SK-N-SH (cell line): ENCODE results near the gene FAT1. TPM values are rescaled to one million over a fixed set of nuclear protein-coding genes. Genes with fewer than 3 reads are reported as not detected.

Source experiments
- CTCF ChIA-PET: fragments of 300-600, 350-600 bp; formaldehyde crosslinking; extraction: SDS; loops from one replicate; lab custom pipeline; 2021; lab: Yijun Ruan, JAX
- POLR2A ChIA-PET: fragments of 350-600 bp; sonication (Branson Sonifier 250); formaldehyde crosslinking; extraction: SDS; loops from one replicate; lab custom pipeline; 2020; ENCODE audit warnings: antibody characterized with exemption, inconsistent platforms; lab: Yijun Ruan, JAX
- DNase-seq: peaks from one replicate; pipeline ENCODE4 v3.0.0; 2012
- H2AFZ ChIP-seq: fragments of 200-600 bp; sonication (generic); 2 replicates; pipeline ENCODE4 v1.8.1; 2016; ENCODE audit warnings: antibody characterized with exemption, mild to moderate bottlenecking, low read depth
- H3F3A ChIP-seq: fragments of 200-600 bp; sonication (generic); replicated peaks from 2 replicates; pipeline ENCODE3; 2016; ENCODE audit warnings: antibody characterized with exemption, mild to moderate bottlenecking; ENCODE audit not compliant: insufficient read depth
- H3K27ac ChIP-seq, 2 experiments: fragments of 200-500 bp in 1 of 2; fragments of 200-600 bp in 1 of 2; sonication (Bioruptor generic) in 1 of 2; sonication (generic), shearing (Covaris generic) in 1 of 2; 2 replicates each; pipeline versions ENCODE4 v1.5.1 to v1.6.1; 2014 to 2016; ENCODE audit warnings: low read depth in 2 of 2, inconsistent platforms in 1 of 2, low read length in 1 of 2, mild to moderate bottlenecking in 1 of 2, mixed read lengths in 1 of 2
- H3K27me3 ChIP-seq: fragments of 200-600 bp; sonication (generic), shearing (Covaris generic); 2 replicates; pipeline ENCODE4 v1.6.1; 2016; ENCODE audit warnings: mixed run types; ENCODE audit not compliant: insufficient read depth
- H3K36me3 ChIP-seq, 2 experiments: fragments of 200-500 bp in 1 of 2; fragments of 200-600 bp in 1 of 2; sonication (Bioruptor generic) in 1 of 2; sonication (generic) in 1 of 2; replicated peaks in 1 of 2; 2 replicates each; pipeline versions ENCODE3 to v1.5.1; 2014 to 2016; ENCODE audit warnings: low read length in 1 of 2, mild to moderate bottlenecking in 1 of 2; ENCODE audit not compliant: insufficient read depth in 2 of 2, control insufficient read depth in 1 of 2
- H3K4me1 ChIP-seq, 2 experiments: fragments of 200-500 bp in 1 of 2; fragments of 200-600 bp in 1 of 2; sonication (Bioruptor generic) in 1 of 2; sonication (generic), shearing (Covaris generic) in 1 of 2; 2 replicates each; pipeline versions ENCODE4 v1.5.1 to v1.6.1; 2014 to 2016; ENCODE audit warnings: low read depth in 1 of 2, low read length in 1 of 2, mixed run types in 1 of 2; ENCODE audit not compliant: insufficient read depth in 2 of 2, control insufficient read depth in 1 of 2
- H3K4me2 ChIP-seq: fragments of 200-600 bp; sonication (generic), shearing (Covaris generic); 2 replicates; pipeline ENCODE4 v1.6.1; 2017; ENCODE audit warnings: mixed run types
- H3K4me3 ChIP-seq, 2 experiments: fragments of 200-500 bp in 1 of 2; fragments of 200-600 bp in 1 of 2; sonication (Bioruptor generic) in 1 of 2; sonication (generic), shearing (Covaris generic) in 1 of 2; 2 replicates each; pipeline versions ENCODE4 v1.5.1 to v1.8.1; 2014 to 2016; ENCODE audit warnings: low read depth in 2 of 2, inconsistent platforms in 1 of 2, low read length in 1 of 2, mild to moderate bottlenecking in 1 of 2, mixed read lengths in 1 of 2, moderate library complexity in 1 of 2
- H3K79me2 ChIP-seq: fragments of 200-600 bp; sonication (generic); 2 replicates; pipeline ENCODE4 v1.8.1; 2017; ENCODE audit warnings: mild to moderate bottlenecking; ENCODE audit not compliant: insufficient read depth
- H3K9ac ChIP-seq: fragments of 200-600 bp; sonication (generic); 2 replicates; pipeline ENCODE4 v1.6.1; 2017; ENCODE audit warnings: mixed run types
- H3K9me2 ChIP-seq: fragments of 200-600 bp; sonication (generic); 2 replicates; pipeline ENCODE4 v1.6.1; 2017; ENCODE audit warnings: mixed run types
- H3K9me3 ChIP-seq: fragments of 200-600 bp; sonication (generic); 2 replicates; pipeline ENCODE4 v1.6.1; 2017; ENCODE audit warnings: mixed run types, mild to moderate bottlenecking, moderate library complexity
- H4K20me1 ChIP-seq: fragments of 200-600 bp; sonication (generic); 2 replicates; pipeline ENCODE4 v1.6.1; 2017; ENCODE audit warnings: mild to moderate bottlenecking, mixed run types; ENCODE audit not compliant: insufficient read depth
- EP300 ChIP-seq, 2 experiments: IDR thresholded peaks; 2 replicates each; pipeline versions ENCODE4 v1.4.0 to v1.6.1; 2012; ENCODE audit warnings: borderline replicate concordance in 1 of 2, low read depth in 1 of 2, low read length in 1 of 2
- FOSL2 ChIP-seq: IDR thresholded peaks from 2 replicates; pipeline ENCODE4 v1.4.0; 2012; ENCODE audit warnings: low read depth, mild to moderate bottlenecking, moderate library complexity, borderline replicate concordance
- MEF2A ChIP-seq: IDR thresholded peaks from 2 replicates; pipeline ENCODE4 v1.4.0; 2012; ENCODE audit warnings: low read depth, borderline replicate concordance
- NRF1 ChIP-seq: IDR thresholded peaks from 2 replicates; pipeline ENCODE4 v1.6.1; 2012; ENCODE audit warnings: low read depth, mild to moderate bottlenecking, low read length
- RAD21 ChIP-seq: IDR thresholded peaks from 2 replicates; pipeline ENCODE4 v1.6.1; 2012; ENCODE audit warnings: mild to moderate bottlenecking, low read length
- REST ChIP-seq: IDR thresholded peaks from 2 replicates; pipeline ENCODE4 v1.6.1; 2012; ENCODE audit warnings: mild to moderate bottlenecking, low read depth, low read length, moderate library complexity
- RFX5 ChIP-seq: IDR thresholded peaks from 2 replicates; pipeline ENCODE4 v1.6.1; 2012; ENCODE audit warnings: mild to moderate bottlenecking, improper control_type of control experiment, low read length
- SIN3A ChIP-seq: IDR thresholded peaks from 2 replicates; pipeline ENCODE4 v1.6.1; 2012; ENCODE audit warnings: low read depth, mild to moderate bottlenecking, low read length, moderate library complexity, borderline replicate concordance
- SMC3 ChIP-seq: IDR thresholded peaks from 2 replicates; pipeline ENCODE4 v1.6.1; 2012; ENCODE audit warnings: low read depth, low read length, improper control_type of control experiment
- TAF1 ChIP-seq: IDR thresholded peaks from 2 replicates; pipeline ENCODE4 v1.6.1; 2012; ENCODE audit warnings: low read depth, mild to moderate bottlenecking, low read length, moderate library complexity, borderline replicate concordance
- TCF12 ChIP-seq: IDR thresholded peaks from 2 replicates; pipeline ENCODE4 v1.4.0; 2012
- TEAD4 ChIP-seq: IDR thresholded peaks from 2 replicates; pipeline ENCODE4 v1.4.0; 2012; ENCODE audit warnings: mild to moderate bottlenecking, borderline replicate concordance; ENCODE audit not compliant: insufficient read depth
- USF2 ChIP-seq: fragments of 150-350 bp; IDR thresholded peaks from 2 replicates; pipeline ENCODE4 v1.6.1; 2017; ENCODE audit warnings: antibody characterized with exemption, low read length, low read depth, borderline replicate concordance
- YY1 ChIP-seq: IDR thresholded peaks from 2 replicates; pipeline ENCODE4 v1.4.0; 2012; ENCODE audit warnings: low read depth, mild to moderate bottlenecking
- WGBS: methylation state at CpG from one replicate; pipeline ENCODE4 v1.1.6; 2017; ENCODE audit warnings: low lambda C conversion rate; 5-methylcytosine and 5-hydroxymethylcytosine counted together
- polyA plus RNA-seq, 3 experiments: library from polyadenylated mRNA; depleted of rRNA; stranded (reverse); fragments of >200 nt; gene quantifications; 2 replicates each; pipeline ENCODE4 v1.2.3, GENCODE V29; 2012
- TF ChIP-seq, protein P1 (sequence below): IDR thresholded peaks from 2 replicates; pipeline ENCODE4 v1.4.0; 2012; ENCODE audit warnings: low read depth, borderline replicate concordance
- TF ChIP-seq, protein P2 (sequence below): fragments of 200-600 bp; sonication (generic); IDR thresholded peaks from 2 replicates; pipeline ENCODE4 v1.6.1; 2017; ENCODE audit warnings: antibody characterized with exemption, mild to moderate bottlenecking, moderate library complexity

The FAT1 gene
- polyA plus RNA-seq, 1 of the 3 experiments (the other 2 are of a cell fraction), result 41.3 TPM

DNA sequence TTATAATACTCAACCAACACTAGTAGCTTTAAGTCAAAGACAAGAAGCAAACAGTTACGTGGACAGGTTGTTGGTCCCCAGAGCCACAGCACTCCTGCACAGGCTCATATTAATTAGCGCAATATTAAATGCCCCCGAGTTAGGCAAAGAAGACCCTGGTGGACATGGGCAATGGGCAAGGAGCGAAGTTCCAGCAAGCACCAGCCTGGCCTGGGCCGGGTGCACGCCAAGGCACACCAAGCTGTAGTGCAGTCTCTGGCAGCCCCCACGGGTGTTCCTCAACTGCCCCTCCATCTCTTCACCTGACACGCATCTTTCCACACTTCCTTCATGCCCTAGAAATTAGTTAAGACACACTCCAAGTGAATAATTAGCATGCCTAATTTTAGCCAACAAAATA is 20.1 kb downstream of the FAT1 start (continued):
- TF ChIP-seq, protein P1, sequence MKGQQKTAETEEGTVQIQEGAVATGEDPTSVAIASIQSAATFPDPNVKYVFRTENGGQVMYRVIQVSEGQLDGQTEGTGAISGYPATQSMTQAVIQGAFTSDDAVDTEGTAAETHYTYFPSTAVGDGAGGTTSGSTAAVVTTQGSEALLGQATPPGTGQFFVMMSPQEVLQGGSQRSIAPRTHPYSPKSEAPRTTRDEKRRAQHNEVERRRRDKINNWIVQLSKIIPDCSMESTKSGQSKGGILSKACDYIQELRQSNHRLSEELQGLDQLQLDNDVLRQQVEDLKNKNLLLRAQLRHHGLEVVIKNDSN, result no peak
- TF ChIP-seq FOSL2, result no peak
- TF ChIP-seq TCF12, result no peak
- no peak for TF ChIP-seq YY1
- TF ChIP-seq, protein P2, sequence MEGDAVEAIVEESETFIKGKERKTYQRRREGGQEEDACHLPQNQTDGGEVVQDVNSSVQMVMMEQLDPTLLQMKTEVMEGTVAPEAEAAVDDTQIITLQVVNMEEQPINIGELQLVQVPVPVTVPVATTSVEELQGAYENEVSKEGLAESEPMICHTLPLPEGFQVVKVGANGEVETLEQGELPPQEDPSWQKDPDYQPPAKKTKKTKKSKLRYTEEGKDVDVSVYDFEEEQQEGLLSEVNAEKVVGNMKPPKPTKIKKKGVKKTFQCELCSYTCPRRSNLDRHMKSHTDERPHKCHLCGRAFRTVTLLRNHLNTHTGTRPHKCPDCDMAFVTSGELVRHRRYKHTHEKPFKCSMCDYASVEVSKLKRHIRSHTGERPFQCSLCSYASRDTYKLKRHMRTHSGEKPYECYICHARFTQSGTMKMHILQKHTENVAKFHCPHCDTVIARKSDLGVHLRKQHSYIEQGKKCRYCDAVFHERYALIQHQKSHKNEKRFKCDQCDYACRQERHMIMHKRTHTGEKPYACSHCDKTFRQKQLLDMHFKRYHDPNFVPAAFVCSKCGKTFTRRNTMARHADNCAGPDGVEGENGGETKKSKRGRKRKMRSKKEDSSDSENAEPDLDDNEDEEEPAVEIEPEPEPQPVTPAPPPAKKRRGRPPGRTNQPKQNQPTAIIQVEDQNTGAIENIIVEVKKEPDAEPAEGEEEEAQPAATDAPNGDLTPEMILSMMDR, result no peak
- no peak for TF ChIP-seq MEF2A
- TF ChIP-seq SMC3, result no peak

- no peak overlapping the region for H3K4me2 ChIP-seq
- H4K20me1 ChIP-seq, result peaks cover 30% of the 10 kb centered on the region
These were observed 20.7 kb downstream of the FAT1 start for GRCh38 chr4:186702940-186703339.

More at GRCh38 chr4:186702940-186703339, 20.7 kb downstream of the FAT1 start:
- Histone ChIP-seq H2AFZ (no peak overlapping the region), H3F3A (no peaks in the 10 kb centered on the region), H3K36me3 (peaks cover 2 to 4% of the 10 kb centered on the region in 2 experiments), H3K4me3 (no peak overlapping the region), H3K27me3 (no peaks in the 10 kb centered on the region; the same call in 1 of the 2 replicates), H3K4me1 (peaks cover 0 to 8% of the 10 kb centered on the region in 2 experiments; a peak in 1 of 4 replicates), H3K9me2 (no peaks in the 10 kb centered on the region), H3K9me3 (no peaks in the 10 kb centered on the region), H3K79me2 (peaks cover 100% of the 10 kb centered on the region), H3K27ac (no peak overlapping the region), H3K9ac (no peak overlapping the region)
- no peak for DNase-seq
- CTCF ChIA-PET, result interaction anchor here (0.9 kb wide), 1 partner anchor 33 kb away, joined by 3 read pairs; no protein-coding TSS in a partner anchor
- POLR2A ChIA-PET, result no interaction called here
- 56% methylated on average over 10 of the region's 10 CpGs for WGBS
- TF ChIP-seq SIN3A (no peak), RFX5 (no peak), NRF1 (no peak), MEF2A (no peak), REST (no peak), USF2 (no peak), FOSL2 (no peak), TEAD4 (no peak), TAF1 (no peak), EP300 (IDR thresholded peaks at IDR 0.05; ENCODE audit: borderline replicate concordance in 1 of 2, low read depth in 1 of 2, low read length in 1 of 2) (no peak), RAD21 (no peak)
